GM04503 (cell line): ENCODE results near the gene IGHMBP2.
"Not testable (repeated sequence)": the region's sequence is repeated elsewhere in the genome, so short reads cannot be mapped to it uniquely, and the experiment has no call there.

Source experiments
- DNase-seq: peaks from one replicate; pipeline ENCODE4 v3.0.0-alpha.2; 2012; ENCODE audit warnings: low read depth

Gene IGHMBP2

DNA sequence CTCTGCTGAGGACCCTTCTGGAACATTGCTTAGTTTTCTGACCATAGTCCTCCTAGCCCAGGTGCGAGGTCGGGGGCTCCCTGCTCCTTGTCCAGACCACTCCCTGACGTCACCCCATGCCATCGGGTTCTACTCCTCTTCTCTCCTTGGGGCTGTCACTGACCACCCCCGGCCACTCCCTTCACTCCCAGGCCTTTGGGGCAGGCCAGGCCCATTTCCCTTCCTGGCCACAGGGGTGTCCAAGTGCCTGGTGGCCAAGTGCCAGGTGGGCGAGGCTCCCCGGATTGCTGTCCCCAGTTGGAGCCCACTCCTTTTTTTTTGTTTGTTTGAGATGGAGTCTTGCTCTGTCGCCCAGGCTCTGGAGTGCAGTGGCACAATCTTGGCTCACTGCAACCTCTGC, 57.6 kb downstream of the IGHMBP2 start:
- no peak for DNase-seq

DNA sequence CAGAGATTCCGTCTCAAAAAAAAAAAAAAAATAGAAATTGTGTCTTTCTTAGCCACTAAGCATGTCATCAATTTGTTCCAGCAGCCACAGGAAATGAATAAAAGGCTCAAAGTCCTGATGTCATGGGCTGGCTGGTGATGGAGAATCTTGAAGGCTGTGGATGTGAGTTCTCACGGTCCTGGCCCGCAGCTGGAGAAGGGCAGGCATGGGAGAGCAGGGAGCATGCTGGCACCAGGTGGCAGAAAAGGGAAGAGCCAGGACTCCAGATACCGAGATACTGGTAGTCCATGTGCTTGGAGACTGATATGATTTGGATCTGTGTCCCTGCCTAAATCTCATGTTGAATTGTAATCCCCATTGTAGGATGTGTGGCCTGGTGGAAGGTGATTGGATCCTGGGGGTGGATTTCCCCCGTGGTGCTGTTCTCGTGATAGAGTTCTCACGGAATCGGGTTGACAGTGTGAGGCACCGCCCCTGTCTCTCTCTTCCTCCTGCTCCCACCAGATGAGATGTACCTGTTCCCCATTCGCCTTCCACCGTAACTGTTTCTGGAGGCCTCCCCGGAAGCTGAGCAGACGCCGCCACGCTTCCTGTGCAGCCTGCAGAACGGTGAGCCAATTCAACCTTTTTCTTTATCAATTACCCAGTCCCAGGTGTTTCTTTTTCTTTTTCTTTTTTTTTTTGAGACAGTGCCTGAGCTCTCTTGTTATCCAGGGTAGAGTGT, 59.0 kb downstream of the IGHMBP2 start:
- no peak for DNase-seq

DNA sequence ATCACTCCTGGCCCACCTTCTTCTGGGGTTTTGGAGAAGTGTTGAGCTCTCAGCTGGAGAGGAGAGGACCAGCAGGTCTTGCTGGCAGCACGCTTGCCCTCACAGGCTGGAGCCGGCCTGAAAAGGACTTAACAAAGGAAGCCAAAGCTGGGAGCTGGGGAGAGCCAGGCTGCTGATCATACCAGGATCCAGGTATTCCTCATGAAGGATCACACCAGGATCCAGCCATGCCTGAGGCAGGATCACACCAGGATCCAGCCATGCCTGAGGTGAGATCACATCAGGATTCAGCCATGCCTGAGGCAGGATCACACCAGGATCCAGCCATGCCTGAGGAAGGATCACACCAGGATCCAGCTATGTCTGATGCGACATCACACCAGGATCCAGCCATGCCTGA, 60.1 kb downstream of the IGHMBP2 start:
- DNase-seq: no peak

DNA sequence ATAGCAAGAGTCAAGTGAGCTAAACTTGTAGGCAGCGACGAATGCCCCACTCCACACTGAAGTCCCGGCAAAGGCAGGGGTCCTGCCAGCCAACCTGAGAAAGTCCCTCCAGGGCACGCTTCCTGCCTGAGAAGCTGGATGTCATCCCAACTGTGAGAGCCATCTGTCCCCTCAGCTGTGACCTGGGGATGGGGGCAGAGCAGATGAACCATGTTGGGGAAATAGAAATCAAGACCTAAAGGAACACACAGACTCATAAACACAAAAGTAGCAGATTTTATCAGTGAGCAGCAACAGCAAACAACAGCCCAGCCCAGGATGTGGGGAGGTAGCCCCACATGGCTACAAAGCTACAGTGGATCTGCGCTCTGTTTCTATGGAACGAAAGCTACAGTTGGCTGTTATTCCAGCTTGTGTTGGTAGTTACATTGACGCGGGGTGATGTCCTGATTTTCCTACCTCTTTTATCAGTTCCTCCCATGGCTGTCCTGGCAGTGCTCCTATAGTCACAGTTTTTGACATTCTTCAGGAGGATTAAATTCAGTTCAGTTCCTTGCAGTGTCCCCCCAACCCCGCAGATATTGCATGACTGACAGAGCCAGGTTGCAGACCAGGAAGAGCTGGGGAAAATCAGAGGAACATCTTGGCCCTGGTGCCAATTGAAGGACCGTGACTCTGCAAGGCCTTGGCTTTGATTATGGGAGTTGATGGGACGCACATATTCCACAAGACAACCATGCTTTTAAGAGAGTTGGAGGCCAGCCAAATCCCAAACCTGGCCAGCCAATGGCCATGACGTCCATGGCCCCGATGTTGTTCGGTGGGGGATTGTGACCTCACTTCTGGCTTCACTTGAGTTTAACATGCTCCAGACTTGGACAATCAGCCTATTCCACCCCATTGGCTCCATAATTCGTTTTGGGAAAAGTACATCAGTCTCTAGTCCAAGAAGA, 62.5 kb downstream of the IGHMBP2 start:
- DNase-seq: no peak

DNA sequence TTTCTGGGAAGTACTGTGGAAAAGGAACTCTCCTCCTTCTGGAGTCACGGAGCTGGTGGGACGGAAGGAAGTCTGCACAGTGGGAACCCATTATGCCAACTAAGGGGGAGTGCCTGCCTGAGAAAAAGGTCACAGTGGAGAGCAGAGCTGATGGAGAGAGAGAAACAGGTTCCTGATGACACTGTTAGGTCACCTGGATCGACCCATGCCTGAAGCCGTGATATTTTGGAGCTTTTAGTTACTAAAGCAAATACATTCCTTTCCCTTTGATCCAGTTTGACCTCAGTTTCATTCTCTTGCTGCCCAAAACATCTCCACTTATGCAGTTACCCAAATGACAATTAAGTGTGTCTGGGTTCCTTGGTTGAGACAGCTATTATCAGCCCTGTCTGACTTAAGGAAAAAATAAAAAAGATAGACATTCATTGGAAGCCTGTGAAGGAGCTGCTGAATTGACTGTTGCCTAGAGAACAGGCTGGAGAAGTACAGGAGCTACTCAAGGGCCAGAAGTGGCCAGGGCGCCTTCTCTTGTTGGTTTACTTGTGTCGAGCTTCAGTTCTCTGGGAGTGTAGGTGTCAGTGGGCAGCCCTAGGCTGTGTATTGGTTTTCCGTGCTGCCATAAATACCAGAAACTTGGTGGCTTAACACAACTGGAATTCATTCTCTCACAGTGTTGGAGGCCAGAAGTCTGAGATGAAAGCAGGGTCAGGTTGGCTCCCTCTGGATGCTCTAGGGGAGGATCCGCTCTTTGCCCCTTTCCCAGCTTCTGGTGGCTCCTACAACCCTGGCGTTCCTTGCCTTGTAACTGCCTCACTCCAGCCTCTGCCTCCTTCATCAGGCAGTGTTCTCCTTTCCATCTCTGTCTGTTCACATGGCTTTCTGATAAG, 63.4 kb downstream of the IGHMBP2 start:
- no peak for DNase-seq

DNA sequence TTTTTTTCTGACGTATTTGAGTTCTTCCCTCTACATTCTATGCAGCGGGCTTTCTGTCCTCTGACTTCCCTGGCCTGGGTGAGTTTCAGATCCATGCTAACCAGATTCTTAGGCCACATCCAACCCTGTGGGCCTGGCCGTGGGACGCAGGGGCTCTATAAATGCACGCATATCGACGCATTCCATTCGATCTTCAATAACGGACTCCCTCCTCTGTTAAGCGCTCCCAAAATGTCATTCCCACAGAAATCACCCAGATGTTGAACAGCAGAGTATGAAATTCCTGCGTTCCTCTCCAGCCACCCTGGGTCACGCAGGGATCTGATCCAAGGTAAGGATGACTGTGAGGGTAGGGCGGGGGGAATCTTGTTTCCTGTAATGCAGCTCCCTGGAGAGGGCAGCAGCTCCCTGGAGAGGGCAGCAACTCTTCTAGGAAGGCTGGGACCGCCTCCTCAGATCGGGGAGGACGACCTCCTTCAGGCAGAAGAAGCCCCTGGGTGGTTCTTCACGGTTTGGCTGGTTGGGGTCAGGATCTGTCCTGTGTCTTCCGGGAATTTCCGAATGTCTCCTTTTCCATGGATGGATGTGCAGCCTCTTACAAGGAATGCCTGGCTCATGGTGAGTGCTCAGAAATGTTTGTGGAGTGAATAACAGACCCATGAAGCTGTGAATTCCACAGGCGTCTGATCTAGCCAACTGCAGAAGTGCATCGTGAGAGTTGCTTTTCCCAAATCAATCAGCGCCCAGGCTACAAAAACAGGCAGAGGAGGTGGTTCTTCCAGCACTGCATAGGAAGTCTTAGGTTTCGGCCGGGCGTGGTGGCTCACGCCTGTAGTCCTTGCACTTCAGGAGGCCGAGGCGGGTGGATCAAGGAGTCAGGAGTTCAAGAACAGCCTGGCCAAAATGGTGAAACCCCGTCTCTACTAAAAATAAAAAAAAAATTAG, 64.9 kb downstream of the IGHMBP2 start:
- no peak for DNase-seq

DNA sequence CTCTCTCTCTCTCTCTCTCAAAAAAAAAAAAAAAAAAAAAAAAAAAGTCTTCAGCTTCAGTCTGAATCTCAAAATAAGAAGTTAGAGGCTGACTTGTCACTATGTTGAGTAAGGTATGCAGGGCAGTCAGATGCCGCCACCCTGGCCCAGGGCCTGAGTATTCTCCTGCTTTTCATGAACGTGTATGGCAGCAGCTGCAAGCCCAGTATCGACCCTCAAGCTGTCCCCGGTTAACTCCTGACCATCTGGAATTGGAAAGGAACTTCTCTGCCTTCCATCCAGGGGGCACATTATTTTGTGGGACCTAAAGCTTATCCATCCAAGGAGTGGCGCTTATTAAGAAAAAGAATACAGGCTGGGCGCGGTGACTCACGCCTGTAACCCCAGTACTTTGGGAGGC, 65.7 kb downstream of the IGHMBP2 start:
- DNase-seq: no peak

DNA sequence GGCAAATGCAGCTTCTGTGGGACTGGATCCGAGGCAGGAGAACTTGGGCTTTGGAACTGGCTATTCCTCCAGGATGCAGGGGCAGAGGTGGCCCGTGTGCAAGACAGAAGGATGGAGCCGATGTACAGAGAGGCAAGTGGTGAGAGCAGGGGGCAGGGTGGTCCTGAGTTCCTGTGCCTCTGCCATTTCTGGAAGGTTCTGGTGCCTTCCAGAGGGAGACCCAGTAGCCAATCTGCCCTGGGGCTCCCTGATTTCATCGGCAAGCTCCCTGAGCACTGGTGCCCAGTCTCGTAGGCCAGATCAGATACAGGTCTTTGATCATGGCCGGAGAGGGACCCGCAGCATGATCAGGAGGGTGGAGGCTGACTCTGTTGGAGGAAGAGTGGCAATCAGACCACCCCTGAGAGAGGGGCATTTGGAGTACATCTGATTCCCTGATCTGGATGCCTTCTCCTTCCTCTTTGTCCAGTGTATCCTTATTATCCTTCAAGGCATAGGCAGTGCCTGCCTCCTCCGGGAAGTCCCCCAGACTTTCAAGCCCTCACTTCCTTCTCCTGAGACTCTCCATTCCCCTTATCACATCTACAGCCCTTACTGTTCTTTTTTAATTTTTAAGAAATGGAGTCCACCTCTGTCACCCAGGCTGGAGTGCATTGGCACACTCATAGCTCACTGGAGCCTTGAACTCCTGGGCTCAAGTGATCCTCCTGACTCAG, 67.4 kb downstream of the IGHMBP2 start:
- no peak for DNase-seq

DNA sequence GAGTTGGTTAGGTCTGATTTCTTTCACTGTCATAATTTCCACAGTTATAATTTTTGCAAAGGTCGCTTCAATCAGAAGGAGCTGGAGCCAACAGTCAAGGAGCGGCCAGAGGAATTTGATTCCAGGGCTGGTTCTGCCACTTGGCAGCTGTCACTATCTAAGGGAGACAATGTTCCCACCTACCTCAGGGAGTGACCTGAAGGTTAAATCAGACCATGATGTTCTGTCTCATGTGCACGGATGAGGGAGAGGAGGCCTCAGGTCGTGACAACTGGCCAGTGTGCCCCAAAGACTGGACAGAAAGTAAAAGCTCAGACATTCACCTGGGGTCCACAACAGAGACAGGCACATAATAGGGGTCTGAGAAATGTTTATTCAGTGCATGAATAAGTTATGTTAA, 69.5 kb downstream of the IGHMBP2 start:
- DNase-seq: no peak

DNA sequence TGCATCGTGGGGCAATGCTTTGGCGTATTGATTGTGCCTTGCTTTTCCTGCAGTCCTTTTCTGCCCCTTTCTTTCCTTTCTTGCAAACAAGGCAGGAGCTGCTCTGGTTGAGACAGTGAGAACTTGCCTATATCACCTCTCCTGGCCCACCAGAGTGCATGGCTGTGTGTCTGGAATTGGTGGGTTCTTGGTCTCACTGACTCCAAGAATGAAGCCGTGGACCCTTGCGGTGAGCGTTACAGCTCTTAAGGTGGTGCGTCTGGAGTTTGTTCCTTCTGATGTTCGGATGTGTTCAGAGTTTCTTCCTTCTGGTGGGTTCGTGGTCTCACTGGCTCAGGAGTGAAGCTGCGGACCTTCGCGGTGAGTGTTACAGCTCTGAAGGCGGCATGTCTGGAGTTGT, 70.0 kb downstream of the IGHMBP2 start:
- not testable (repeated sequence) for DNase-seq

DNA sequence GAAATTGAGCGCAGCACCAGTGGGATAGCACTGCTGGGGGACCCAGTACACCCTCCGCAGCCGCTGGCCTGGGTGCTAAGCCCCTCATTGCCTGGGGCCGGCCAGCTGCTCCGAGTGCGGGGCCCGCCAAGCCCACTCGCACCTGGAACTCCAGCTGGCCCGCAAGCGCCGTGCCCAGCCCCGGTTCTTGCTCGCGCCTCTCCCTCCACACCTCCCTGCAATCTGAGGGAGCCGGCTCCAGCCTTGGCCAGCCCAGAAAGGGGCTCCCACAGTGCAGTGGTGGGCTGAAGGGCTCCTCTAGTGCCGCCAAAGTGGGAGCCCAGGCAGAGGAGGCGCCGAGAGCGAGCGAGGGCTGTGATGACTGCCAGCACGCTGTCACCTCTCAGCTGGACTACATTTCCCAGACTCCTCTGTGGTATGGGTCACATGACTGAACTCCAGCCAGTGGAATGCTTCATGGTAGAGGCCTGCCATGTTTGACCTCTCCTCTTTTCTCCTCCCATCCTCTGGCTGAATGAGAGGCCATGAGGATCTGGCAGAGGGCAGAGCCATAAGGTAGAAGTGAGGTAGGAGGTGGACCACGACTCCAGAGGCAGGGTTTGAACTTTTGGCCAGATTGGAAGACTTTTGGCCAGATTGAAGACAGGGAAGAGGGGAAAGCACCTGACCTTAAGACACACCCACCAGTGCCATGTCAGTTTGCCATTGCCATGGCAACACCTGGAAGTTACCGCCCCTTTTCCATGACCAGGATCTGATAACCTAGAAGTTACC, 70.9 kb downstream of the IGHMBP2 start:
- DNase-seq: no peak

DNA sequence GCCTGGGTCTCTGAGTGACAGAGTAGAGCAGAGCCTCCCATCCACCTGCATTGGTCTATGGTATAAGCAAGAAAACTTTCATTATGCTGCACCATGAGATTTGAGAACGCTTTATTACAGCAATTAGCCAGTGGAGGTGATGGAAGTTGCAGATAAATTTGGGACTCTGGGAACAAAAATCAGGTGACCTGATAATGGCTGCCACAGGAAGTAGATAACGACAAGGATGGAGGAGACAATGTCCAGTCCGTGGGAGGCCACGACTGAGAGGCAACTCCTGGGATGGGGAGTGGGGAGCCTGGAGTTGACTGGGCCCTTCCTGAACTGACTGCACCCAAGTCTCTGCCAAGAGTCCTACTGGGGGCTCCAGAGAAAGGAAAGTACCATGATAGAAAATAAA, 72.4 kb downstream of the IGHMBP2 start:
- no peak for DNase-seq

DNA sequence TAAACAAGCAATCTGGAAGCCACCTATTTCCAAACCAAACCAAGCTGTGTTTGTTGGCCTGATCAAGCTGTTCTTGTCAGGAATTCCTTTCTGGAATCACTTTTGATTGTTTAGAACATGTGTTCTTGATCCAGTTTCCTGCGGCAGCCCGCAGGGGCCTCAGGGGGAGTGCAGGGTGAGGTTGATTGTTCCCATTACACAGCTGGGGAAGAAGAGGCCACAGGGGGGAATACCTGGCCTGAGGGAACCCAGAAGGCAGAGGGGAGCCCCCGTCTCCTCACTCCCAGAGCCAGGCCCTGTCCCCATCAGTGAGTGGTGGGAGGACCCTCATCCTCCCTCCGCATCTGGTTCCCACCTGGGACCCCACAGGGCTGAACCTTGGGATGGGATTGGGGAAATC, 72.9 kb downstream of the IGHMBP2 start:
- DNase-seq: no peak

DNA sequence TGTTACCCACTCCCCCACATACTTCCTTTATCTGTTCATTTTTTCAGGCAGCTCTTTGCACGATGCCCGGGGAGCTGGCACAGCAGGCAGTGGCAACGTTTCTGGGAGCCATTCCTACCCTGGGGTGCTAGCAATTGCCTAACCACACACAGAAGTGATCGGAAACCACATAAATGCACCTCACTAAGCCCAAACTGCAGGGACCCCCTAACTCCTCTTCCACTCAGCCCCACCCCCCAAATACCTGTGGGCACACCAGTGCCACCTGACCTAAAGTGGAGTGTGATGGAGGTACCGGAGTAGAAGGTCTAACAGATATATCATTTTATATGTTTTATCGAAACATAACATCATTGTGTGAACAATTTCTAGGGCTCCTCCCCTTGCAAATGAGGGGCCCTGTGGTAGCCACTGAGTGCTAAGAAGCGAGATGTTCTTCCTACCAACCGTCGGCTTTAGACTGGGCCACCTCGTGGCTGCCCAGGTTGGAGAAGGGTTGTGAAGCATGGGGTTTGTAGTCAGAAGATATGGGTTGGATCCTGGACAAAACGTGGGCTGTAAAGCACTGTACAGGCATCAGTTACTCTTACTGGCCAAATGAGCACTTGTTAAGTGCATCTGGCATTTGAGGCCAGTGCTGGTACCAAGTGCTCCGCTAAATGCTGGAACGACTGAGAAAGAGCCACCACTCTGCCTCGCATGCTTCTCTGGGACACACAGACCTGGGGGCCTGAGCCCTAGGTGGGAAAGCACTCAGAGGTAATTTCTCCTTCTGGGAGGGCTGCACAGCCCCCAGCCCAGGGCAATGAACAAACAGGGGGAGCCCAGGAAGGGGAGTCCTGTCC, 74.3 kb downstream of the IGHMBP2 start:
- no peak for DNase-seq

DNA sequence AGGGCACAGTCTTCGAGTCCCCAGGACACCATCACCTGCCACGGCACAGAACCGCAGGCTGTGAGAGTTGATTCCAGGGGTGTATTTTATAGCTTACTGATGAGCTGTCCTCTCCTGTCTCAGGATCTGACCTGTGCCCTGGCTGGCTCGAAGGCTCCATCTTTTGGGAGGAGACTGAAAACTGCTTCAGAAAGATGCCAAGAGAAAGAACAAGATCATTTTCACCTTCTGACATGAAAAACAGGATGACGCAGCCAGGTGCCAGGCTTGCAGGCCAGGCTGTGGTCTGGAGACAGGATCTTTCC, 74.9 kb downstream of the IGHMBP2 start:
- no peak for DNase-seq

DNA sequence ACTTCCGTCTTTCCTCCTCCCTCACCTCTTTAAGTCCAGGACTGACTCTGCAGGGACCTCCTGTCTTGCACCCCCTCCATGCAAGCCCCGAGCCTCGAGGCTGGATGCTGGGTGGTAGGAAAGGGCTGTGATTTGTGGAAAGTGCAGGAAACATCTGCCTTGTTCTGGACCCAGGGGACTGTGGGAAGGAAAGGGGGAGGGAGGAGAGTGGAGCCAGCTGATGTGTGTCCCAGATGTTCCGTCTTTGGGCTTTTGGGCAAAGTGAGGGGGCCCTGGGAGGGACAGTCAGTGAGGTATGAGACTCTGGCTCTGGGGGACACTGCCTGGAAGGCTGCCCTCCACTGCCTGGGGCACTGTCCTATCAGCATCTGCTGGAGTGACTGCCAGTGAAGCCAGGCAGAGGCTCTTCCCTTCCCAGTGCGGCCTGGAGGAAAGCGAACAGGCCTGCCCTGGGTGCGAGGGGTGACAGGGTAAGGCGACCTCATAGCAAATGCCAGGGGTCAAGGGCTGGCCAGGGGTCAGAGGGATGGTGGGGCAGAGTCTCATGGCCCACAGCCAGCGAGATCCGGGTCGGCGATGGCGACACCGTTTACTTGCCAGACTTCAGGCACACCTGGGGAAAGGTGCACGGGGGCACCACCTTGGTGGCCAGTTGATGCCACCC, 75.4 kb downstream of the IGHMBP2 start:
- DNase-seq: no peak

DNA sequence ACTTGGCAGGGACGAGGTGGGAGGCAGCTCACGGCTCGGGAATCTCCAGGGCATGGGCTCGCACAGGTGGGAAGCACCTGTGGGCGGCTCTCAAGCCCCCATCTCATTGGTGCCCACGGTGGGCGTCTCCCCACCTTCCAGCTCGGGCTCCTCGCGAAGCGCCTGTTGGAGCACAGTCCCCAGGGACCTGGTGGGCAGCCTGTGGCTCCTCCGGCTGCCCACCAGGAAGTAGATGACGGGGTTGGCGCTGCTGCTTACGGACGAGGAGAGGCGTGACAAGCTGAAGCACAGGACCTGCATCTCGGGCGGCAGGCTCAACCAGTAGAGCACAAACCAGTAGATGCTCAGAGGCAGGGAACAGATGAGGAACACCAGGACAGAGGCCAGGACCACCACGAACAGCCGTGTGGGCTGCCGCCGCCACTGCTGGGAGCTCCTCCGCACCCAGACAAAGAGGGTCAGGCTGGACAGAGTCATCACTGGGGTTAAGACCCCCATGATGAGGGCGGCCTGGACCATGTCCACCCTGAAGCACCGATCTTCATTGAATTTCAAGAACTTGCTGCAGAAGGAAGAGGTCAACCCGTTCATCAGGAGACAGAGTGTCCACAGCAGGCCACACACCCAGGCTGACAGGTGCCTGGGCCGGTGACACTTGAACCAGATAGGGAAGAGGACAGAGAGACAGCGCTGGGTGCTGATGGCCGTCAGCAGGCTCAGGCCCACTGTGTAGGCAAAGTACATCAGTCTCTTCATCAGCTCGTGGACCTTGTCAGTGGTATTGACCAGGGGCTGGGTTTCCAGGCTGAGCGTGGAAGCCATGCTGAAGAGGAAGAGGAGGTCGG, 76.5 kb downstream of the IGHMBP2 start:
- no peak for DNase-seq

DNA sequence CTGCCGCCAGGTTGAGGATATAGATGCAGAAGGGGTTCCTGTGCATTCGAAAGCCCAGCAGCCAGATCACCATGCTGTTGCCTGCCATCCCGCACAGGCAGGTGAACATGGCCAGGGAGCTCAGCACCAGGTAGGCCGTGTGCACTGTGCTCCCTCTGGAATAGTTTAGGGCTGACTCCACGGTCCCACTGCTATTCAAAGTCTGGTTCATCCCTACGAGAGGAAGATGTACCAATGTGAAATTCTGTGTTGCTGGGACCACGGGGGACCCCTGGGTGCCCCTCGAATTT, 77.0 kb downstream of the IGHMBP2 start, which contains the start of gene MRGPRD:
Gene MRGPRD, minus strand, starts transcription at position 211 of the 290 bp plus-strand sequence. Its CDS starts 0 bp downstream, at position 211.
- no peak for DNase-seq
